ENCODE data around the gene GNB5.

Gene GNB5

GRCh38 chr15:52207191-52207590 lies 16.0 kb upstream of the GNB5 start:
- Histone ChIP-seq H3K4me3 (ENCODE audit: low read length) (no peak overlapping the region), H3K4me1 (ENCODE audit: control insufficient read depth, low read depth, low read length) (no peaks in the 10 kb centered on the region), H2BK120ac (ENCODE audit: low read depth, low read length) (no peak overlapping the region), H4K5ac (ENCODE audit: low read length) (no peak overlapping the region), H3K23ac (ENCODE audit: low read length) (no peak overlapping the region), H3K18ac (ENCODE audit: low read length) (no peak overlapping the region), H3K27me3 (ENCODE audit: insufficient read depth, low read length, poor library complexity) (no peaks in the 10 kb centered on the region), H3K36me3 (ENCODE audit: control insufficient read depth, insufficient read depth, low read length) (no peaks in the 10 kb centered on the region), H3K79me1 (ENCODE audit: low read length) (no peaks in the 10 kb centered on the region), H3K9ac (ENCODE audit: low read length) (no peak overlapping the region), H3K4me2 (ENCODE audit: low read length) (no peak overlapping the region), H3K56ac (ENCODE audit: low read length) (no peak overlapping the region), H4K8ac (ENCODE audit: low read depth, low read length) (no peak overlapping the region), H3K4ac (ENCODE audit: low read depth, low read length) (no peak overlapping the region), H2BK15ac (replicated peaks; ENCODE audit: low read depth) (no peak overlapping the region), H2AK5ac (ENCODE audit: low read length) (no peak overlapping the region), H3K79me2 (ENCODE audit: control insufficient read depth, insufficient read depth, low read length) (no peaks in the 10 kb centered on the region), H2BK5ac (ENCODE audit: low read length) (no peak overlapping the region), H3K27ac (ENCODE audit: low read depth, low read length) (no peak overlapping the region)
- DNase-seq, result no peak
- no CpG with 5 or more reads among the region's 1 CpG for WGBS (ENCODE audit: extremely low coverage, insufficient coverage, low lambda C conversion rate)

GRCh38 chr15:52206446-52206845 lies 15.3 kb upstream of the GNB5 start:
- Histone ChIP-seq H3K36me3 (ENCODE audit: control insufficient read depth, insufficient read depth, low read length) (no peaks in the 10 kb centered on the region), H3K4me3 (ENCODE audit: low read length) (no peak overlapping the region), H4K5ac (ENCODE audit: low read length) (no peak overlapping the region), H3K27me3 (ENCODE audit: insufficient read depth, low read length, poor library complexity) (no peaks in the 10 kb centered on the region), H2BK15ac (replicated peaks; ENCODE audit: low read depth) (no peak overlapping the region), H3K9ac (ENCODE audit: low read length) (no peak overlapping the region), H3K23ac (ENCODE audit: low read length) (no peak overlapping the region), H2AK5ac (ENCODE audit: low read length) (no peak overlapping the region), H3K56ac (ENCODE audit: low read length) (no peak overlapping the region), H3K79me2 (ENCODE audit: control insufficient read depth, insufficient read depth, low read length) (no peaks in the 10 kb centered on the region), H2BK5ac (ENCODE audit: low read length) (no peak overlapping the region), H3K27ac (ENCODE audit: low read depth, low read length) (no peak overlapping the region), H2BK120ac (ENCODE audit: low read depth, low read length) (no peak overlapping the region), H3K4me1 (ENCODE audit: control insufficient read depth, low read depth, low read length) (no peaks in the 10 kb centered on the region), H3K4me2 (ENCODE audit: low read length) (no peak overlapping the region), H3K79me1 (ENCODE audit: low read length) (no peaks in the 10 kb centered on the region), H3K18ac (ENCODE audit: low read length) (no peak overlapping the region), H4K8ac (ENCODE audit: low read depth, low read length) (no peak overlapping the region), H3K4ac (ENCODE audit: low read depth, low read length) (no peak overlapping the region)
- no peak for DNase-seq
- no CpG with 5 or more reads among the region's 2 CpGs for WGBS (ENCODE audit: extremely low coverage, insufficient coverage, low lambda C conversion rate)

GRCh38 chr15:52204657-52205056 lies 13.5 kb upstream of the GNB5 start:
- Histone ChIP-seq H2BK120ac (ENCODE audit: low read depth, low read length) (no peak overlapping the region), H3K18ac (ENCODE audit: low read length) (no peak overlapping the region), H3K79me1 (ENCODE audit: low read length) (no peaks in the 10 kb centered on the region), H3K4me3 (ENCODE audit: low read length) (no peak overlapping the region), H3K4ac (ENCODE audit: low read depth, low read length) (no peak overlapping the region), H4K5ac (ENCODE audit: low read length) (no peak overlapping the region), H3K36me3 (ENCODE audit: control insufficient read depth, insufficient read depth, low read length) (no peaks in the 10 kb centered on the region), H2AK5ac (ENCODE audit: low read length) (no peak overlapping the region), H3K9ac (ENCODE audit: low read length) (no peak overlapping the region), H3K56ac (ENCODE audit: low read length) (no peak overlapping the region), H2BK15ac (replicated peaks; ENCODE audit: low read depth) (no peak overlapping the region), H3K23ac (ENCODE audit: low read length) (no peak overlapping the region), H3K79me2 (ENCODE audit: control insufficient read depth, insufficient read depth, low read length) (no peaks in the 10 kb centered on the region), H3K27me3 (ENCODE audit: insufficient read depth, low read length, poor library complexity) (no peaks in the 10 kb centered on the region), H3K27ac (ENCODE audit: low read depth, low read length) (no peak overlapping the region), H4K8ac (ENCODE audit: low read depth, low read length) (no peak overlapping the region), H3K4me1 (ENCODE audit: control insufficient read depth, low read depth, low read length) (no peaks in the 10 kb centered on the region), H2BK5ac (ENCODE audit: low read length) (no peak overlapping the region), H3K4me2 (ENCODE audit: low read length) (no peak overlapping the region)
- DNase-seq, result no peak
- WGBS (ENCODE audit: extremely low coverage, insufficient coverage, low lambda C conversion rate), result no CpG with 5 or more reads among the region's 20 CpGs

DNA sequence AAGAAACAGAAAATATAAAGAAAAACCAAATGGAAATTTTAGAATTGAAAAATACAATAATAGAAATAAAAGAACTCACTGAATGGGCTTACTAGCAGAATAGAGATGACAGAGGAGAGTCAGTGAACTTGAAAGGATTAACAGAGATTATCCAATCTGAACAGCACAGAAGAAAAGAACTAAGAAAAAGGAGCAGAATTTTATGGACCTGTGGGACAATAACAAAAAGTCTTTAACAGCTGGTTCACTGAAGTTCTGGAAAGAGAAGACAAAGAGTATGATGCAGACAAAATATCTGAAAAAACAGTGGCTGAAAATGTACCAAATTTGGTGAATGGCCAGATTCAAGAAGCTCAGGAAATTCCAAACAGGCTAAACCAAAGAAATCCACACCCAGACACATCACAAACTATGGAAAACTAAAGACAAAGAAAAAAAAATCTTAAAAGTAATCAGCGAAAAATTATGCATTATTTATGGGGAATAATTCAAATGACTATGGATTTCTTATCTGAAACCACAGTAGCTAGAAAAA lies 9.7 kb upstream of the GNB5 start:
- H3K4me3 ChIP-seq (ENCODE audit: low read length), result no peak overlapping the region
- H3K27ac ChIP-seq (ENCODE audit: low read depth, low read length), result no peak overlapping the region
- no peak overlapping the region for H3K56ac ChIP-seq (ENCODE audit: low read length)
- H3K36me3 ChIP-seq (ENCODE audit: control insufficient read depth, insufficient read depth, low read length), result no peaks in the 10 kb centered on the region
- no peak overlapping the region for H2AK5ac ChIP-seq (ENCODE audit: low read length)
- no peaks in the 10 kb centered on the region for H3K4me1 ChIP-seq (ENCODE audit: control insufficient read depth, low read depth, low read length)
- no peak overlapping the region for H3K9ac ChIP-seq (ENCODE audit: low read length)
- H2BK15ac ChIP-seq (replicated peaks; ENCODE audit: low read depth), result no peak overlapping the region
- WGBS (ENCODE audit: extremely low coverage, insufficient coverage, low lambda C conversion rate), result no CpG with 5 or more reads among the region's 1 CpG
- no peaks in the 10 kb centered on the region for H3K79me2 ChIP-seq (ENCODE audit: control insufficient read depth, insufficient read depth, low read length)
- DNase-seq, result no peak
- H2BK120ac ChIP-seq (ENCODE audit: low read depth, low read length), result no peak overlapping the region
- no peak overlapping the region for H3K23ac ChIP-seq (ENCODE audit: low read length)
- H3K79me1 ChIP-seq (ENCODE audit: low read length), result no peaks in the 10 kb centered on the region
- no peak overlapping the region for H3K4ac ChIP-seq (ENCODE audit: low read depth, low read length)
- H3K27me3 ChIP-seq (ENCODE audit: insufficient read depth, low read length, poor library complexity), result no peaks in the 10 kb centered on the region
- H3K18ac ChIP-seq (ENCODE audit: low read length), result no peak overlapping the region
- H4K8ac ChIP-seq (ENCODE audit: low read depth, low read length), result no peak overlapping the region
- H3K4me2 ChIP-seq (ENCODE audit: low read length), result no peak overlapping the region
- H4K5ac ChIP-seq (ENCODE audit: low read length), result no peak overlapping the region
- H2BK5ac ChIP-seq (ENCODE audit: low read length), result no peak overlapping the region

DNA sequence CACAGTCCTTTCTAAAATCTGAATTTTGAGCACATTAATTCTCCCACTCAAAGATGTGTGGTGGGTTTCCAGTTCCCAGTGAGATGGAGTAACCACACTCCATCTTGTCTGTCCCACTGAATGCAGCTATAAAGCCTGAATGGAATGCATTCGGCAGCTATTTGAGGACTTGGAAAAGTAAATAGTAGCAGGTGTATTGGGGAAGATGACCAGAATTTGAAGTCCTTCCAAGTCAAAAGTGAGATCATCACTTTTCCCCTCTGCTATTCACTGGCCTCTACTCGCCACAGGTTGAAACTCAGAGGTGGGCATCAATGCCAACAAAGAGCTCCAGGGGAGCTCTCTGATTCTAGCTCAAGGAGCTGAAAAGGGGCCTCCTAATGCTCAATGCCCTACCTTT lies 8.1 kb upstream of the GNB5 start:
- H3K79me1 ChIP-seq (ENCODE audit: low read length), result no peaks in the 10 kb centered on the region
- H3K4ac ChIP-seq (ENCODE audit: low read depth, low read length), result no peak overlapping the region
- WGBS (ENCODE audit: extremely low coverage, insufficient coverage, low lambda C conversion rate), result no CpG with 5 or more reads among the region's 2 CpGs
- H2AK5ac ChIP-seq (ENCODE audit: low read length), result no peak overlapping the region
- no peaks in the 10 kb centered on the region for H3K36me3 ChIP-seq (ENCODE audit: control insufficient read depth, insufficient read depth, low read length)
- H4K8ac ChIP-seq (ENCODE audit: low read depth, low read length), result no peak overlapping the region
- no peaks in the 10 kb centered on the region for H3K4me1 ChIP-seq (ENCODE audit: control insufficient read depth, low read depth, low read length)
- H3K27me3 ChIP-seq (ENCODE audit: insufficient read depth, low read length, poor library complexity), result no peaks in the 10 kb centered on the region
- H4K5ac ChIP-seq (ENCODE audit: low read length), result no peak overlapping the region
- H3K4me3 ChIP-seq (ENCODE audit: low read length), result no peak overlapping the region
- no peak overlapping the region for H3K18ac ChIP-seq (ENCODE audit: low read length)
- no peak overlapping the region for H3K27ac ChIP-seq (ENCODE audit: low read depth, low read length)
- DNase-seq, result no peak
- H3K23ac ChIP-seq (ENCODE audit: low read length), result no peak overlapping the region
- H2BK15ac ChIP-seq (replicated peaks; ENCODE audit: low read depth), result no peak overlapping the region
- no peak overlapping the region for H2BK5ac ChIP-seq (ENCODE audit: low read length)
- no peak overlapping the region for H3K56ac ChIP-seq (ENCODE audit: low read length)
- H3K4me2 ChIP-seq (ENCODE audit: low read length), result no peak overlapping the region
- H2BK120ac ChIP-seq (ENCODE audit: low read depth, low read length), result no peak overlapping the region
- H3K79me2 ChIP-seq (ENCODE audit: control insufficient read depth, insufficient read depth, low read length), result no peaks in the 10 kb centered on the region
- no peak overlapping the region for H3K9ac ChIP-seq (ENCODE audit: low read length)

DNA sequence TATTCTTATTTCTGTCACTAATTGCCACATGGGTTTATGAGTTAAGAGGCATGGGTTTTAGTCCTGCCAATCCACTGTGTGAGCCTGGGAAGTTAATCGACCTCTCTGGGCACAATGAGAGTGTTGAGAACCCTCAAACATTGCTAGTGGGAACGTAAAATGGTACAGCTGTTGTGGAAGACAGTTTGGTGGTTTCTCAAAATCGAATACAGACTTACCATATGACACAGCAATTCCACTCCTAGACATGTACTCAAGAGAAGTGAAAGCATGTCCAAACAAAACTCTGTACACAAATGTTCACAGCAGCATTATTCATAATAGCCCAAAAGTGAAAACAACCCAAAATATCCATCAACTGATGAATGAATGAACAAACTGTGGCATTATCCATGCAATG lies 5.7 kb upstream of the GNB5 start:
- H2BK15ac ChIP-seq (replicated peaks; ENCODE audit: low read depth), result no peak overlapping the region
- no peaks in the 10 kb centered on the region for H3K79me2 ChIP-seq (ENCODE audit: control insufficient read depth, insufficient read depth, low read length)
- no peak overlapping the region for H3K4me2 ChIP-seq (ENCODE audit: low read length)
- H2BK5ac ChIP-seq (ENCODE audit: low read length), result no peak overlapping the region
- no peak overlapping the region for H3K18ac ChIP-seq (ENCODE audit: low read length)
- no peaks in the 10 kb centered on the region for H3K79me1 ChIP-seq (ENCODE audit: low read length)
- H2BK120ac ChIP-seq (ENCODE audit: low read depth, low read length), result no peak overlapping the region
- no peaks in the 10 kb centered on the region for H3K27me3 ChIP-seq (ENCODE audit: insufficient read depth, low read length, poor library complexity)
- no peak for DNase-seq
- H3K9ac ChIP-seq (ENCODE audit: low read length), result no peak overlapping the region
- H2AK5ac ChIP-seq (ENCODE audit: low read length), result no peak overlapping the region
- H4K5ac ChIP-seq (ENCODE audit: low read length), result no peak overlapping the region
- WGBS (ENCODE audit: extremely low coverage, insufficient coverage, low lambda C conversion rate), result no CpG with 5 or more reads among the region's 3 CpGs
- no peak overlapping the region for H3K4me3 ChIP-seq (ENCODE audit: low read length)
- H3K4ac ChIP-seq (ENCODE audit: low read depth, low read length), result no peak overlapping the region
- H3K36me3 ChIP-seq (ENCODE audit: control insufficient read depth, insufficient read depth, low read length), result no peaks in the 10 kb centered on the region
- no peaks in the 10 kb centered on the region for H3K4me1 ChIP-seq (ENCODE audit: control insufficient read depth, low read depth, low read length)
- H3K23ac ChIP-seq (ENCODE audit: low read length), result no peak overlapping the region
- H4K8ac ChIP-seq (ENCODE audit: low read depth, low read length), result no peak overlapping the region
- no peak overlapping the region for H3K56ac ChIP-seq (ENCODE audit: low read length)
- H3K27ac ChIP-seq (ENCODE audit: low read depth, low read length), result no peak overlapping the region

Measured in mesendoderm (in vitro differentiated cells).